BE2C (cell line): ENCODE results near the gene PPOX.

Experiments
- DNase-seq: peaks from one replicate; pipeline ENCODE4 v3.0.0-alpha.2; 2020
- H3K27me3 ChIP-seq: fragments of 250-450 bp; sonication (Bioruptor Pico); 2 replicates; pipeline ENCODE4 v1.5.1; 2020; ENCODE audit warnings: mild to moderate bottlenecking
- H3K36me3 ChIP-seq: fragments of 250-450 bp; sonication (Bioruptor Pico); 2 replicates; pipeline ENCODE4 v1.5.1; 2020; ENCODE audit warnings: mild to moderate bottlenecking
- H3K4me1 ChIP-seq: fragments of 250-450 bp; sonication (Bioruptor Pico); 2 replicates; pipeline ENCODE4 v1.5.1; 2020
- H3K4me3 ChIP-seq: 2 replicates; pipeline ENCODE4 v1.5.1; 2011; ENCODE audit warnings: low read depth, low read length
- H3K9me3 ChIP-seq: fragments of 250-450 bp; sonication (Bioruptor Pico); 2 replicates; pipeline ENCODE4 v1.5.1; 2020
- CTCF ChIP-seq: IDR thresholded peaks from 2 replicates; pipeline ENCODE4 v1.5.1; 2012; ENCODE audit warnings: mild to moderate bottlenecking, low read depth, low read length

The PPOX gene

GRCh38 chr1:161162052-161162451, 4.2 kb upstream of the PPOX start:
- Histone ChIP-seq H3K36me3 (no peaks in the 10 kb centered on the region; the same call in 1 of the 2 replicates), H3K4me3 (no peak overlapping the region), H3K4me1 (no peaks in the 10 kb centered on the region; the same call in 1 of the 2 replicates), H3K9me3 (no peaks in the 10 kb centered on the region), H3K27me3 (no peaks in the 10 kb centered on the region)
- TF ChIP-seq CTCF: no peak
- no peak for DNase-seq

- H3K4me1 ChIP-seq: no peaks in the 10 kb centered on the region; the same call in 1 of the 2 replicates
Measured at GRCh38 chr1:161162806-161163205, 3.4 kb upstream of the PPOX start.

GRCh38 chr1:161163793-161164192, 2.4 kb upstream of the PPOX start:
- H3K4me1 ChIP-seq: no peaks in the 10 kb centered on the region; the same call in 1 of the 2 replicates
- no peaks in the 10 kb centered on the region; the same call in 1 of the 2 replicates for H3K36me3 ChIP-seq
- no peak for DNase-seq
- H3K9me3 ChIP-seq: no peaks in the 10 kb centered on the region
- no peak overlapping the region for H3K4me3 ChIP-seq
- TF ChIP-seq CTCF: no peak
- H3K27me3 ChIP-seq: no peaks in the 10 kb centered on the region

More at GRCh38 chr1:161162806-161163205, 3.4 kb upstream of the PPOX start:
- Histone ChIP-seq H3K36me3 (no peaks in the 10 kb centered on the region; the same call in 1 of the 2 replicates), H3K9me3 (no peaks in the 10 kb centered on the region), H3K4me3 (no peak overlapping the region), H3K27me3 (no peaks in the 10 kb centered on the region)
- DNase-seq: no peak
- no peak for TF ChIP-seq CTCF

- Histone ChIP-seq H3K4me3 (peak overlapping the region; percentile 84), H3K9me3 (no peaks in the 10 kb centered on the region), H3K27me3 (no peaks in the 10 kb centered on the region), H3K4me1 (no peaks in the 10 kb centered on the region), H3K36me3 (no peaks in the 10 kb centered on the region; the same call in none of the 2 replicates)
- no peak for DNase-seq
- no peak for TF ChIP-seq CTCF
Measured at GRCh38 chr1:161164901-161165610, 1.2 kb upstream of the PPOX start.

GRCh38 chr1:161166669-161167548, 683 bp downstream of the PPOX start:
- peak; percentile 48 for DNase-seq
- Histone ChIP-seq H3K4me1 (no peaks in the 10 kb centered on the region), H3K9me3 (no peaks in the 10 kb centered on the region), H3K27me3 (no peaks in the 10 kb centered on the region), H3K36me3 (peaks cover 16% of the 10 kb centered on the region), H3K4me3 (peak overlapping the region; percentile 84)
- TF ChIP-seq CTCF: no peak
